ENCODE measurements around the gene GRM7. TPM values are rescaled to one million over a fixed set of nuclear protein-coding genes. Genes with fewer than 3 reads are reported as not detected.

Gene GRM7
- not detected for total RNA-seq (2013)
- polyA plus RNA-seq (not detected), polyA minus RNA-seq (not detected in 2 replicates), total RNA-seq (0 to 2.9 (median 0.08) reads per million in 11 experiments)

- DNase-seq = no peak
- Mint-ChIP-seq H3K36me3 (peaks cover 0 to 2% of the 10 kb centered on the region in 2 donors), H3K9me3 (peaks cover 0 to 15% (median 3%) of the 10 kb centered on the region in 7 donors), H3K27ac (no peak within 1 kb of the TSS), H3K4me1 (no peaks in the 10 kb centered on the region), H3K4me3 (peak within 1 kb of the TSS in 1 of 2 donors; percentile 74), H3K27me3 (ENCODE audit: low read depth in 3 of 3) (peaks cover 34 to 47% (median 37%) of the 10 kb centered on the region in 3 donors)
- no peak within 1 kb of the TSS for H3K4me2 ChIP-seq (replicated peaks; ENCODE audit: extremely low read depth, low read length, poor library complexity, severe bottlenecking)
- H3K9me3 ChIP-seq (replicated peaks in 1 of 2; ENCODE audit: control insufficient read depth in 1 of 2, insufficient read depth in 1 of 2, low read length in 2 of 2) = peaks cover 0 to 5% of the 10 kb centered on the region in 2 donors
- H2AFZ ChIP-seq (ENCODE audit: insufficient read depth, low read depth, low read length, poor library complexity, severe bottlenecking) = no peak within 1 kb of the TSS
- no peaks in the 10 kb centered on the region for H3K79me2 ChIP-seq (ENCODE audit: insufficient read depth, low read length)
- no peaks in the 10 kb centered on the region for H3K36me3 ChIP-seq (replicated peaks in 1 of 2; ENCODE audit: control insufficient read depth in 1 of 2, insufficient read depth in 2 of 2, low read length in 2 of 2)
- H3K4me3 ChIP-seq (replicated peaks in 1 of 3; ENCODE audit: low read depth in 2 of 3, low read length in 3 of 3) = no peak within 1 kb of the TSS
- intact Hi-C loops (cut with micrococcal nuclease) = no loop called here
- peaks cover 5 to 43% of the 10 kb centered on the region in 2 donors for H3K27me3 ChIP-seq (ENCODE audit: control insufficient read depth in 2 of 2, insufficient read depth in 2 of 2, low read length in 2 of 2)
- H3K9ac ChIP-seq (ENCODE audit: insufficient read depth, low read length, poor library complexity, severe bottlenecking) = no peak within 1 kb of the TSS
- no peaks in the 10 kb centered on the region for H4K20me1 ChIP-seq (ENCODE audit: insufficient read depth, low read length)
- TF ChIP-seq CTCF (IDR thresholded peaks at IDR 0.05) = no peak
- WGBS (ENCODE audit: insufficient coverage) = 2% methylated on average over 52 of the region's 62 CpGs
- H3K27ac ChIP-seq (ENCODE audit: low read depth in 1 of 2, low read length in 2 of 2) = no peak within 1 kb of the TSS
- no peaks in the 10 kb centered on the region for H3K4me1 ChIP-seq (ENCODE audit: control insufficient read depth in 1 of 2, insufficient read depth in 2 of 2, low read length in 2 of 2)
These were observed at the start of gene GRM7 for GRCh38 chr3:6860954-6861624. GRM7 (plus strand) TSS chr3:6861115.

GRCh38 chr3:6821411-6821810, 39.5 kb upstream of the GRM7 start:
- Histone ChIP-seq H4K20me1 (ENCODE audit: insufficient read depth, low read length) (no peaks in the 10 kb centered on the region), H3K36me3 (replicated peaks in 1 of 2; ENCODE audit: control insufficient read depth in 1 of 2, insufficient read depth in 2 of 2, low read length in 2 of 2) (no peaks in the 10 kb centered on the region), H3K27ac (ENCODE audit: low read depth in 1 of 2, low read length in 2 of 2) (no peak overlapping the region), H3K4me3 (replicated peaks in 1 of 3; ENCODE audit: low read depth in 2 of 3, low read length in 3 of 3) (no peak overlapping the region), H3K4me2 (replicated peaks; ENCODE audit: extremely low read depth, low read length, poor library complexity, severe bottlenecking) (no peak overlapping the region), H3K27me3 (ENCODE audit: control insufficient read depth in 2 of 2, insufficient read depth in 2 of 2, low read length in 2 of 2) (no peaks in the 10 kb centered on the region), H3K79me2 (ENCODE audit: insufficient read depth, low read length) (no peaks in the 10 kb centered on the region), H3K9ac (ENCODE audit: insufficient read depth, low read length, poor library complexity, severe bottlenecking) (no peak overlapping the region), H2AFZ (ENCODE audit: insufficient read depth, low read depth, low read length, poor library complexity, severe bottlenecking) (no peak overlapping the region), H3K4me1 (ENCODE audit: control insufficient read depth in 1 of 2, insufficient read depth in 2 of 2, low read length in 2 of 2) (no peaks in the 10 kb centered on the region), H3K9me3 (replicated peaks in 1 of 2; ENCODE audit: control insufficient read depth in 1 of 2, insufficient read depth in 1 of 2, low read length in 2 of 2) (no peaks in the 10 kb centered on the region)
- peaks cover 0 to 2% (median 0%) of the 10 kb centered on the region in 3 donors for H3K27me3 Mint-ChIP-seq (ENCODE audit: low read depth in 3 of 3)
- no peak overlapping the region for H3K4me3 Mint-ChIP-seq
- DNase-seq = no peak
- H3K27ac Mint-ChIP-seq = no peak overlapping the region
- H3K4me1 Mint-ChIP-seq = no peaks in the 10 kb centered on the region
- no CpG with 5 or more reads among the region's 3 CpGs for WGBS (ENCODE audit: insufficient coverage)
- no peaks in the 10 kb centered on the region for H3K36me3 Mint-ChIP-seq
- intact Hi-C loops (cut with micrococcal nuclease) = no loop called here
- TF ChIP-seq CTCF (IDR thresholded peaks at IDR 0.05) = no peak
- peaks cover 0 to 2% (median 2%) of the 10 kb centered on the region in 7 donors for H3K9me3 Mint-ChIP-seq

Data from CD14-positive monocyte (primary cell).